Caco-2 (cell line): ENCODE data around the gene ARMH1. TPM values are rescaled to one million over a fixed set of nuclear protein-coding genes. Genes with fewer than 3 reads are reported as not detected.

Experiments used
- BruUV-seq: library from RNA; stranded (reverse); fragments of 400-500 nt; replicated peaks from 2 replicates; lab custom pipeline; 2021; lab: Mats Ljungman, UMichigan
- CTCF ChIA-PET: fragments of 300-600 bp; sonication (Branson Sonifier 250); formaldehyde crosslinking; loops from one replicate; lab custom pipeline; 2022; ENCODE audit warnings: antibody characterized with exemption; lab: Charles Lee
- POLR2A ChIA-PET: fragments of 300-600 bp; sonication (Branson Sonifier 250); formaldehyde crosslinking; loops from one replicate; lab custom pipeline; 2022; ENCODE audit warnings: antibody characterized with exemption; lab: Charles Lee
- DNase-seq, 2 experiments: peaks; one replicate each; pipeline versions ENCODE4 v3.0.0 to v3.0.0-alpha.2; 2020 to 2022
- H3K27me3 ChIP-seq: replicated peaks from 2 replicates; pipeline ENCODE4 v1.6.0; 2011; ENCODE audit warnings: low read length; ENCODE audit not compliant: control insufficient read depth, insufficient read depth
- H3K36me3 ChIP-seq: 2 replicates; pipeline ENCODE4 v1.5.1; 2011; ENCODE audit warnings: low read length; ENCODE audit not compliant: control insufficient read depth, insufficient read depth
- H3K4me1 ChIP-seq: fragments of 250-450 bp; sonication (Bioruptor Pico); 2 replicates; pipeline ENCODE4 v1.5.1; 2020; ENCODE audit warnings: mild to moderate bottlenecking
- H3K4me3 ChIP-seq: 2 replicates; pipeline ENCODE4 v1.5.1; 2011; ENCODE audit warnings: low read depth, mild to moderate bottlenecking, control low read depth, low read length
- H3K9me3 ChIP-seq: fragments of 250-450 bp; sonication (Bioruptor Pico); 2 replicates; pipeline ENCODE4 v1.5.1; 2020; ENCODE audit warnings: mild to moderate bottlenecking, moderate library complexity
- H3K27ac Mint-ChIP-seq: one replicate; pipeline ENCODE4 v1.8.0; 2022; ENCODE audit warnings: mixed read lengths; ENCODE audit not compliant: unreplicated experiment
- H3K27me3 Mint-ChIP-seq: one replicate; pipeline ENCODE4 v1.8.0; 2022; ENCODE audit warnings: mixed read lengths; ENCODE audit not compliant: insufficient read depth, unreplicated experiment
- H3K36me3 Mint-ChIP-seq: one replicate; pipeline ENCODE4 v1.8.0; 2022; ENCODE audit warnings: mild to moderate bottlenecking, mixed read lengths; ENCODE audit not compliant: insufficient read depth, unreplicated experiment
- H3K4me1 Mint-ChIP-seq: one replicate; pipeline ENCODE4 v1.8.0; 2022; ENCODE audit warnings: low read depth, mixed read lengths; ENCODE audit not compliant: unreplicated experiment
- H3K4me3 Mint-ChIP-seq: one replicate; pipeline ENCODE4 v1.8.0; 2022; ENCODE audit warnings: mild to moderate bottlenecking, moderate library complexity, mixed read lengths; ENCODE audit not compliant: unreplicated experiment
- H3K9me3 Mint-ChIP-seq: one replicate; pipeline ENCODE4 v1.8.0; 2022; ENCODE audit warnings: mixed read lengths; ENCODE audit not compliant: unreplicated experiment
- CTCF ChIP-seq, 2 experiments: fragments of 200-600 bp in 1 of 2; IDR thresholded peaks; 1 replicate in 1 of 2; 2 replicates in 1 of 2; pipeline versions ENCODE4 v1.5.1 to v1.8.0; 2011 to 2022; ENCODE audit warnings: antibody characterized with exemption in 1 of 2, control low read depth in 1 of 2, inconsistent platforms in 1 of 2, low read depth in 1 of 2, low read length in 1 of 2, mild to moderate bottlenecking in 1 of 2, moderate library complexity in 1 of 2; ENCODE audit not compliant: insufficient read depth in 1 of 2, severe bottlenecking in 1 of 2, unreplicated experiment in 1 of 2
- intact Hi-C: fragments of 100-400 bp; cut with micrococcal nuclease; formaldehyde crosslinking; loops from one replicate; pipeline ENCODE4 v1.10.0; 2022; ENCODE audit not compliant: unreplicated experiment
- total RNA-seq: library from RNA; stranded (reverse); gene quantifications from 2 replicates; pipeline ENCODE4 v1.2.3, GENCODE V29; 2022

Gene ARMH1
- total RNA-seq, 1 experiment from 2014 or later: not detected

- CTCF ChIA-PET: no interaction called here
- intact Hi-C loops: no loop called here
Measured at GRCh38 chr1:44719318-44719717, 44.8 kb downstream of the ARMH1 start.

GRCh38 chr1:44720281-44720680 is 45.8 kb downstream of the ARMH1 start:
- H3K4me1 ChIP-seq: 0 out of 2 replicates have a peak, but pooled peaks cover 1% of the 10 kb centered on the region
- H3K27ac Mint-ChIP-seq: no peak overlapping the region
- H3K27me3 ChIP-seq: no peaks in the 10 kb centered on the region
- H3K4me3 ChIP-seq: no peak overlapping the region
- CTCF ChIA-PET: no interaction called here
- H3K36me3 Mint-ChIP-seq: peaks cover 12% of the 10 kb centered on the region
- H3K9me3 Mint-ChIP-seq: no peaks in the 10 kb centered on the region
- DNase-seq: no peak
- no peak for TF ChIP-seq CTCF (IDR thresholded peaks at IDR 0.05; ENCODE audit: insufficient read depth in 1 of 2, low read depth in 1 of 2, low read length in 1 of 2, severe bottlenecking in 1 of 2, unreplicated experiment in 1 of 2)
- H3K4me3 Mint-ChIP-seq: no peak overlapping the region
- POLR2A ChIA-PET: interaction anchor here (0.7 kb wide), 1 partner anchor 204 kb away, joined by 10 read pairs; no protein-coding TSS in a partner anchor
- no TSS peak for BruUV-seq
- H3K36me3 ChIP-seq: no peaks in the 10 kb centered on the region
- intact Hi-C loops: no loop called here
- H3K9me3 ChIP-seq: no peaks in the 10 kb centered on the region
- H3K4me1 Mint-ChIP-seq: no peaks in the 10 kb centered on the region
- no peaks in the 10 kb centered on the region for H3K27me3 Mint-ChIP-seq

More at GRCh38 chr1:44719318-44719717, 44.8 kb downstream of the ARMH1 start:
- no peaks in the 10 kb centered on the region for H3K9me3 Mint-ChIP-seq
- 0 out of 2 replicates have a peak, but pooled peaks cover 6% of the 10 kb centered on the region for H3K4me1 ChIP-seq
- H3K27me3 ChIP-seq: no peaks in the 10 kb centered on the region
- no peak overlapping the region for H3K4me3 ChIP-seq
- TF ChIP-seq CTCF (IDR thresholded peaks at IDR 0.05; ENCODE audit: insufficient read depth in 1 of 2, low read depth in 1 of 2, low read length in 1 of 2, severe bottlenecking in 1 of 2, unreplicated experiment in 1 of 2): no peak
- no peak overlapping the region for H3K4me3 Mint-ChIP-seq
- no peaks in the 10 kb centered on the region for H3K9me3 ChIP-seq
- no peaks in the 10 kb centered on the region for H3K36me3 ChIP-seq
- BruUV-seq: no TSS peak
- H3K36me3 Mint-ChIP-seq: peaks cover 12% of the 10 kb centered on the region
- DNase-seq: no peak
- no peaks in the 10 kb centered on the region for H3K27me3 Mint-ChIP-seq
- no peaks in the 10 kb centered on the region for H3K4me1 Mint-ChIP-seq
- no peak overlapping the region for H3K27ac Mint-ChIP-seq
- POLR2A ChIA-PET: no interaction called here

GRCh38 chr1:44721485-44722361 is 47.2 kb downstream of the ARMH1 start:
- Mint-ChIP-seq H3K36me3 (peaks cover 8% of the 10 kb centered on the region), H3K4me1 (peaks cover 3% of the 10 kb centered on the region), H3K27me3 (no peaks in the 10 kb centered on the region), H3K4me3 (no peak overlapping the region), H3K9me3 (no peaks in the 10 kb centered on the region), H3K27ac (peak overlapping the region; percentile 80)
- DNase-seq: peak; percentile 70 to 87
- H3K4me3 ChIP-seq: no peak overlapping the region
- no peaks in the 10 kb centered on the region for H3K36me3 ChIP-seq
- CTCF ChIA-PET: interaction anchor here (1.0 kb wide), 1 partner anchor 9 kb away, joined by 5 read pairs; the partner anchor contains the start of gene RNU5D-1
- POLR2A ChIA-PET: interaction anchor here (0.6 to 1.7 kb wide), 10 partner anchors 9 to 508 kb away, joined by 3 to 46 read pairs (median 6); partner anchors contain the start of genes DMAP1, PLK3, RNU5D-1 and TMEM53
- TSS peak; percentile 99 for BruUV-seq
- no peaks in the 10 kb centered on the region for H3K27me3 ChIP-seq
- intact Hi-C loops: no loop called here
- TF ChIP-seq CTCF (IDR thresholded peaks at IDR 0.05; ENCODE audit: insufficient read depth in 1 of 2, low read depth in 1 of 2, low read length in 1 of 2, severe bottlenecking in 1 of 2, unreplicated experiment in 1 of 2): no peak
- no peaks in the 10 kb centered on the region for H3K9me3 ChIP-seq
- no peaks in the 10 kb centered on the region for H3K4me1 ChIP-seq
